ENCODE measurements around the gene PRKAG2. TPM values are rescaled to one million over a fixed set of nuclear protein-coding genes. Genes with fewer than 3 reads are reported as not detected.

Gene PRKAG2
- total RNA-seq, 1 donor from 2014 or later, result 21.1 TPM

GRCh38 chr7:151860771-151861170 is 16.1 kb downstream of the PRKAG2 start:
- DNase-seq (ENCODE audit: low read depth), result no peak
- Histone ChIP-seq H3K4me3 (ENCODE audit: low read depth, low read length) (no peak overlapping the region), H3K27me3 (ENCODE audit: control insufficient read depth, insufficient read depth, low read length) (peaks cover 4% of the 10 kb centered on the region), H3K36me3 (ENCODE audit: control insufficient read depth, insufficient read depth, low read length) (no peaks in the 10 kb centered on the region)
- TF ChIP-seq, protein P1, sequence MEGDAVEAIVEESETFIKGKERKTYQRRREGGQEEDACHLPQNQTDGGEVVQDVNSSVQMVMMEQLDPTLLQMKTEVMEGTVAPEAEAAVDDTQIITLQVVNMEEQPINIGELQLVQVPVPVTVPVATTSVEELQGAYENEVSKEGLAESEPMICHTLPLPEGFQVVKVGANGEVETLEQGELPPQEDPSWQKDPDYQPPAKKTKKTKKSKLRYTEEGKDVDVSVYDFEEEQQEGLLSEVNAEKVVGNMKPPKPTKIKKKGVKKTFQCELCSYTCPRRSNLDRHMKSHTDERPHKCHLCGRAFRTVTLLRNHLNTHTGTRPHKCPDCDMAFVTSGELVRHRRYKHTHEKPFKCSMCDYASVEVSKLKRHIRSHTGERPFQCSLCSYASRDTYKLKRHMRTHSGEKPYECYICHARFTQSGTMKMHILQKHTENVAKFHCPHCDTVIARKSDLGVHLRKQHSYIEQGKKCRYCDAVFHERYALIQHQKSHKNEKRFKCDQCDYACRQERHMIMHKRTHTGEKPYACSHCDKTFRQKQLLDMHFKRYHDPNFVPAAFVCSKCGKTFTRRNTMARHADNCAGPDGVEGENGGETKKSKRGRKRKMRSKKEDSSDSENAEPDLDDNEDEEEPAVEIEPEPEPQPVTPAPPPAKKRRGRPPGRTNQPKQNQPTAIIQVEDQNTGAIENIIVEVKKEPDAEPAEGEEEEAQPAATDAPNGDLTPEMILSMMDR (IDR thresholded peaks at IDR 0.05; ENCODE audit: insufficient read depth, low read length, poor library complexity, severe bottlenecking), result no peak

GRCh38 chr7:151859948-151860685 is 16.8 kb downstream of the PRKAG2 start:
- DNase-seq (ENCODE audit: low read depth), result no peak
- TF ChIP-seq, protein P1 (IDR thresholded peaks at IDR 0.05; ENCODE audit: insufficient read depth, low read length, poor library complexity, severe bottlenecking), result no peak
- peaks cover 4% of the 10 kb centered on the region for H3K27me3 ChIP-seq (ENCODE audit: control insufficient read depth, insufficient read depth, low read length)
- H3K4me3 ChIP-seq (ENCODE audit: low read depth, low read length), result no peak overlapping the region
- H3K36me3 ChIP-seq (ENCODE audit: control insufficient read depth, insufficient read depth, low read length), result no peaks in the 10 kb centered on the region

DNA sequence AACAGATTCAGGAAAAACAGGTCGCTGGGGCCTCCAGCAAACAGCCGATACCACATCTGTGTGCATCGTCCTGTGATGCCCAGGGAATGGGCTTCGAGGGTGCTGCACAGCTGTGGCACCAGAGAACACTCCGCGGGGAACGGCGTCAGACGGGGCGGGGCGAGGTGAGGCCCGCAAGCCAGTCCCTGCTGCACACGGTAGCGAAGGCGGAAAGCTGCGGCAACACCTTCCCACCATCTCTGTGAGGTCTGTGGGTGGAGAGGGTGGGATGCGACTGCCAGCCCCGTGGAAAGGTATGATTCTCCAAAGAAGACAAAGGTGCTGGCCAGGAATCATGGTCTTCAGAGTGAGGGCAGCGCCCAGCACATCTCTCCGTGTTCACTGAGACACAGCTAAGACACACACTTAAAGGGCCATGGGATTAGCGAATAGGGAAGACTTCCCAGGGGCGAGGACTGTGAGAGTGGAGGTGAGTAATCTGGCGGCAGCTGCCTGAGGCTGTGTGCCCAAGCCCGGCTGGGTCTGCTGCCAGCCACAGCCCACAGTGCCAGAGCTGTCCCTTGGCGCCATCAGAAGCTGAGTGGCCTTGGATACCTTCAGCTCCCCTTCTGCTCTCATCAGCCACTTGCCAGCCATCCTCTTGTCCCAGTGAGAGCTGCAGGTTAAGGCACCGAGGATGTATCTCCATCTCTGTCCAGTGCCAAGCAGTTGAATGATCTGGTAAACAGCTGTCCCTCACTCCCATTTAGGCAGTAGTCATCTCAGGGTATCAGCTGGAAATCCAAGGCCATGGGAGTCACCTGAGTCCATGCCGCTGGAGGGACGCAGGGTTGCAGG is 17.6 kb downstream of the PRKAG2 start:
- Histone ChIP-seq H3K27me3 (ENCODE audit: control insufficient read depth, insufficient read depth, low read length) (peaks cover 5% of the 10 kb centered on the region), H3K4me3 (ENCODE audit: low read depth, low read length) (no peak overlapping the region), H3K36me3 (ENCODE audit: control insufficient read depth, insufficient read depth, low read length) (no peaks in the 10 kb centered on the region)
- TF ChIP-seq, protein P1 (IDR thresholded peaks at IDR 0.05; ENCODE audit: insufficient read depth, low read length, poor library complexity, severe bottlenecking), result no peak
- no peak for DNase-seq (ENCODE audit: low read depth)

- no peaks in the 10 kb centered on the region for H3K36me3 ChIP-seq (ENCODE audit: control insufficient read depth, insufficient read depth, low read length)
- TF ChIP-seq, protein P1 (IDR thresholded peaks at IDR 0.05; ENCODE audit: insufficient read depth, low read length, poor library complexity, severe bottlenecking), result no peak
- DNase-seq (ENCODE audit: low read depth), result no peak
- peaks cover 8% of the 10 kb centered on the region for H3K27me3 ChIP-seq (ENCODE audit: control insufficient read depth, insufficient read depth, low read length)
- H3K4me3 ChIP-seq (ENCODE audit: low read depth, low read length), result no peak overlapping the region
Measured at GRCh38 chr7:151858456-151858855, 18.5 kb downstream of the PRKAG2 start.

GRCh38 chr7:151857866-151858450 is 19.0 kb downstream of the PRKAG2 start:
- H3K27me3 ChIP-seq (ENCODE audit: control insufficient read depth, insufficient read depth, low read length), result peaks cover 8% of the 10 kb centered on the region
- TF ChIP-seq, protein P1 (IDR thresholded peaks at IDR 0.05; ENCODE audit: insufficient read depth, low read length, poor library complexity, severe bottlenecking), result no peak
- no peaks in the 10 kb centered on the region for H3K36me3 ChIP-seq (ENCODE audit: control insufficient read depth, insufficient read depth, low read length)
- no peak overlapping the region for H3K4me3 ChIP-seq (ENCODE audit: low read depth, low read length)
- DNase-seq (ENCODE audit: low read depth), result no peak
